H9 (cell line): Measurements from ENCODE around the gene NUFIP2. TPM values are rescaled to one million over a fixed set of nuclear protein-coding genes. Genes with fewer than 3 reads are reported as not detected.
"Not testable (repeated sequence)": the region's sequence is repeated elsewhere in the genome, so short reads cannot be mapped to it uniquely, and the experiment has no call there.

Source experiments
- DNase-seq: peaks from one replicate; pipeline ENCODE4 v3.0.0-alpha.2; 2017
- H2AFZ ChIP-seq: one replicate; pipeline ENCODE4 v1.6.1; 2013; ENCODE audit warnings: mild to moderate bottlenecking, low read length, control low read depth, moderate library complexity
- H2AK5ac ChIP-seq: 2 replicates; pipeline ENCODE4 v1.6.1; 2013; ENCODE audit warnings: low read length, control low read depth, mixed read lengths; ENCODE audit not compliant: insufficient read length
- H2BK120ac ChIP-seq: one replicate; pipeline ENCODE4 v1.6.1; 2013; ENCODE audit warnings: low read depth, mild to moderate bottlenecking, low read length, control low read depth, inconsistent platforms; ENCODE audit not compliant: poor library complexity, severe bottlenecking
- H2BK12ac ChIP-seq: 2 replicates; pipeline ENCODE4 v1.6.1; 2013; ENCODE audit warnings: low read length, control low read depth, mixed read lengths, low read depth; ENCODE audit not compliant: insufficient read length
- H2BK15ac ChIP-seq: 2 replicates; pipeline ENCODE4 v1.6.1; 2013; ENCODE audit warnings: low read depth, low read length, control low read depth
- H2BK20ac ChIP-seq: one replicate; pipeline ENCODE4 v1.6.1; 2013; ENCODE audit warnings: low read depth, mild to moderate bottlenecking, low read length, control low read depth, inconsistent platforms; ENCODE audit not compliant: poor library complexity, severe bottlenecking
- H2BK5ac ChIP-seq: 2 replicates; pipeline ENCODE4 v1.6.1; 2013; ENCODE audit warnings: low read length, control low read depth, mixed read lengths; ENCODE audit not compliant: insufficient read length
- H3K14ac ChIP-seq: 2 replicates; pipeline ENCODE4 v1.6.1; 2013; ENCODE audit warnings: low read length, control low read depth; ENCODE audit not compliant: insufficient read depth
- H3K18ac ChIP-seq: 2 replicates; pipeline ENCODE4 v1.6.1; 2013; ENCODE audit warnings: low read depth, mild to moderate bottlenecking, mixed read lengths, low read length, control low read depth; ENCODE audit not compliant: insufficient read length
- H3K23ac ChIP-seq: 2 replicates; pipeline ENCODE4 v1.6.1; 2013; ENCODE audit warnings: low read length, control low read depth, mixed read lengths, low read depth; ENCODE audit not compliant: insufficient read length
- H3K23me2 ChIP-seq: 2 replicates; pipeline ENCODE4 v1.6.1; 2013; ENCODE audit warnings: low read depth, mild to moderate bottlenecking, mixed read lengths, low read length, control low read depth; ENCODE audit not compliant: insufficient read length, poor library complexity, severe bottlenecking
- H3K27ac ChIP-seq: 2 replicates; pipeline ENCODE4 v1.5.1; 2013; ENCODE audit warnings: low read length, control low read depth, mixed read lengths, low read depth; ENCODE audit not compliant: insufficient read length
- H3K27me3 ChIP-seq: 2 replicates; pipeline ENCODE4 v1.6.1; 2013; ENCODE audit warnings: low read length, control low read depth, inconsistent platforms; ENCODE audit not compliant: insufficient read depth
- H3K4ac ChIP-seq: 2 replicates; pipeline ENCODE4 v1.6.1; 2013; ENCODE audit warnings: low read depth, mild to moderate bottlenecking, control low read depth, inconsistent platforms, low read length, moderate library complexity
- H3K4me1 ChIP-seq: 2 replicates; pipeline ENCODE4 v1.6.1; 2013; ENCODE audit warnings: low read length, control low read depth, inconsistent platforms; ENCODE audit not compliant: insufficient read depth
- H3K4me2 ChIP-seq: 2 replicates; pipeline ENCODE4 v1.6.1; 2013; ENCODE audit warnings: low read length, control low read depth, mixed read lengths; ENCODE audit not compliant: insufficient read length, insufficient read depth
- H3K56ac ChIP-seq: 2 replicates; pipeline ENCODE4 v1.6.1; 2013; ENCODE audit warnings: low read depth, mild to moderate bottlenecking, mixed read lengths, low read length, control low read depth; ENCODE audit not compliant: insufficient read length
- H3K79me1 ChIP-seq: 2 replicates; pipeline ENCODE4 v1.6.1; 2013; ENCODE audit warnings: low read depth, mild to moderate bottlenecking, moderate library complexity, low read length, control low read depth, inconsistent platforms; ENCODE audit not compliant: insufficient read depth, poor library complexity, severe bottlenecking
- H3K79me2 ChIP-seq: 2 replicates; pipeline ENCODE4 v1.6.1; 2013; ENCODE audit warnings: low read length, control low read depth, inconsistent platforms; ENCODE audit not compliant: insufficient read depth
- H3K9ac ChIP-seq: 2 replicates; pipeline ENCODE4 v1.6.1; 2013; ENCODE audit warnings: low read length, control low read depth, mixed read lengths; ENCODE audit not compliant: insufficient read length; ENCODE audit errors: extremely low read depth
- H3K9me3 ChIP-seq: one replicate; pipeline ENCODE4 v1.6.1; 2013; ENCODE audit warnings: low read depth, low read length, inconsistent platforms; ENCODE audit not compliant: control insufficient read depth
- H3T11ph ChIP-seq: one replicate; pipeline ENCODE4 v1.6.1; 2013; ENCODE audit warnings: mild to moderate bottlenecking, low read length, control low read depth, inconsistent platforms
- H4K20me1 ChIP-seq: one replicate; pipeline ENCODE4 v1.6.1; 2013; ENCODE audit not compliant: control insufficient read depth, insufficient read length, insufficient read depth
- H4K5ac ChIP-seq: 2 replicates; pipeline ENCODE4 v1.6.1; 2013; ENCODE audit warnings: low read depth, mild to moderate bottlenecking, mixed read lengths, low read length, control low read depth; ENCODE audit not compliant: insufficient read length
- H4K8ac ChIP-seq: replicated peaks from 2 replicates; pipeline ENCODE4 v1.6.1; 2013; ENCODE audit warnings: low read length, control low read depth, mixed read lengths, low read depth; ENCODE audit not compliant: insufficient read length
- H4K91ac ChIP-seq: 2 replicates; pipeline ENCODE4 v1.6.1; 2013; ENCODE audit warnings: low read depth, mild to moderate bottlenecking, moderate library complexity, mixed read lengths, low read length, control low read depth; ENCODE audit not compliant: insufficient read length
- H3K27ac Mint-ChIP-seq, 3 experiments: 2 replicates in 2 of 3; 3 replicates in 1 of 3; pipeline ENCODE4 v1.8.0; 2020 to 2021; ENCODE audit warnings: mixed read lengths in 3 of 3, mild to moderate bottlenecking in 1 of 3, moderate library complexity in 1 of 3
- H3K27me3 Mint-ChIP-seq: 2 replicates; pipeline ENCODE4 v1.8.0; 2021; ENCODE audit warnings: low read depth, mild to moderate bottlenecking, moderate library complexity, mixed read lengths
- H3K36me3 Mint-ChIP-seq, 3 experiments: 2 replicates in 2 of 3; 3 replicates in 1 of 3; pipeline ENCODE4 v1.8.0; 2020 to 2021; ENCODE audit warnings: low read depth in 3 of 3, mixed read lengths in 3 of 3; ENCODE audit not compliant: insufficient read depth in 1 of 3
- H3K4me1 Mint-ChIP-seq, 2 experiments: 2 replicates each; pipeline ENCODE4 v1.8.0; 2020; ENCODE audit warnings: mixed read lengths in 2 of 2
- H3K4me3 Mint-ChIP-seq, 2 experiments: 2 replicates in 1 of 2; 3 replicates in 1 of 2; pipeline ENCODE4 v1.8.0; 2020 to 2021; ENCODE audit warnings: mild to moderate bottlenecking in 2 of 2, mixed read lengths in 2 of 2, moderate library complexity in 1 of 2
- H3K9me3 Mint-ChIP-seq, 2 experiments: 2 replicates in 1 of 2; 3 replicates in 1 of 2; pipeline ENCODE4 v1.8.0; 2020; ENCODE audit warnings: mild to moderate bottlenecking in 2 of 2, mixed read lengths in 2 of 2, moderate library complexity in 1 of 2
- WGBS: extraction: QIAGEN DNeasy Blood & Tissue Kit; methylation state at CpG from one replicate; pipeline ENCODE4 v1.1.7; 2013; ENCODE audit warnings: missing lambda C conversion rate, low lambda C conversion rate, mixed read lengths; ENCODE audit not compliant: insufficient read length; ENCODE audit errors: extremely low coverage; 5-methylcytosine and 5-hydroxymethylcytosine counted together
- total RNA-seq: library from RNA; stranded (reverse); gene quantifications from 2 replicates; pipeline ENCODE4 v1.2.1, GENCODE V29; 2021
- TF ChIP-seq, protein P1 (sequence below): fragments of 200-600 bp; sonication (generic); conservative IDR thresholded peaks from 3 replicates; pipeline ENCODE4 v1.8.0; 2021; ENCODE audit warnings: antibody characterized with exemption, mild to moderate bottlenecking

NUFIP2 gene
- total RNA-seq, 1 experiment from 2014 or later = 97.9 TPM

DNA sequence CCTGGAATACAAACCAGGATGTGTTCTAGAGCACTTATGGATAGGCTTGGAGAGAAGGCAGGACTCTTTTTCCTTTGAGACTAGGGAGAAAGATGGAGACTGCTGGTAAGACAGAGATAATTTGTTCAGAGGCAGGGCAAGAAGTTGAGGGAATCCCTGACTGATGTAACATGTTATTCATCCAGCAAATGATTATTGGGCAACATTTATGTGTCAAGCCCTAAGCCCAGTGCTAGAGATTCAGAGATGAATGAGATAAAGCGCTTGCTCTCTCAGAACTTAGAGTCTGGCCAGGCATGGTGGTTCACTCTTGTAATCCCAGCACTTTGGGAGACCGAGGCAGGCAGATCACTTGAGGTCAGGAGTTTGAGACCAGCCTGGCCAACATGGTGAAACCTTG lies 47.8 kb upstream of the NUFIP2 start:
- Histone ChIP-seq H2AK5ac (no peak overlapping the region), H3K14ac (no peak overlapping the region), H4K8ac (no peak overlapping the region), H3K79me2 (no peaks in the 10 kb centered on the region), H2BK120ac (no peak overlapping the region), H3K23ac (no peak overlapping the region), H2BK20ac (no peak overlapping the region), H3T11ph (no peak overlapping the region), H3K9ac (no peak overlapping the region), H3K4me2 (no peak overlapping the region), H2BK15ac (no peak overlapping the region), H4K5ac (no peak overlapping the region), H3K18ac (no peak overlapping the region), H3K56ac (no peak overlapping the region), H2BK12ac (no peak overlapping the region), H3K4ac (no peak overlapping the region), H2AFZ (no peak overlapping the region), H3K9me3 (no peaks in the 10 kb centered on the region), H3K79me1 (no peaks in the 10 kb centered on the region), H3K27me3 (no peaks in the 10 kb centered on the region), H3K4me1 (no peaks in the 10 kb centered on the region), H4K91ac (no peak overlapping the region), H3K27ac (no peak overlapping the region), H4K20me1 (no peaks in the 10 kb centered on the region), H3K23me2 (no peaks in the 10 kb centered on the region), H2BK5ac (no peak overlapping the region)
- no peaks in the 10 kb centered on the region for H3K9me3 Mint-ChIP-seq
- no peaks in the 10 kb centered on the region; the same call in 1 of the 2 replicates for H3K27me3 Mint-ChIP-seq
- TF ChIP-seq, protein P1, sequence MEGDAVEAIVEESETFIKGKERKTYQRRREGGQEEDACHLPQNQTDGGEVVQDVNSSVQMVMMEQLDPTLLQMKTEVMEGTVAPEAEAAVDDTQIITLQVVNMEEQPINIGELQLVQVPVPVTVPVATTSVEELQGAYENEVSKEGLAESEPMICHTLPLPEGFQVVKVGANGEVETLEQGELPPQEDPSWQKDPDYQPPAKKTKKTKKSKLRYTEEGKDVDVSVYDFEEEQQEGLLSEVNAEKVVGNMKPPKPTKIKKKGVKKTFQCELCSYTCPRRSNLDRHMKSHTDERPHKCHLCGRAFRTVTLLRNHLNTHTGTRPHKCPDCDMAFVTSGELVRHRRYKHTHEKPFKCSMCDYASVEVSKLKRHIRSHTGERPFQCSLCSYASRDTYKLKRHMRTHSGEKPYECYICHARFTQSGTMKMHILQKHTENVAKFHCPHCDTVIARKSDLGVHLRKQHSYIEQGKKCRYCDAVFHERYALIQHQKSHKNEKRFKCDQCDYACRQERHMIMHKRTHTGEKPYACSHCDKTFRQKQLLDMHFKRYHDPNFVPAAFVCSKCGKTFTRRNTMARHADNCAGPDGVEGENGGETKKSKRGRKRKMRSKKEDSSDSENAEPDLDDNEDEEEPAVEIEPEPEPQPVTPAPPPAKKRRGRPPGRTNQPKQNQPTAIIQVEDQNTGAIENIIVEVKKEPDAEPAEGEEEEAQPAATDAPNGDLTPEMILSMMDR = no peak
- DNase-seq = no peak
- H3K36me3 Mint-ChIP-seq = no peaks in the 10 kb centered on the region
- H3K4me1 Mint-ChIP-seq = no peaks in the 10 kb centered on the region
- no CpG with 5 or more reads among the region's 2 CpGs for WGBS
- no peak overlapping the region for H3K27ac Mint-ChIP-seq
- H3K4me3 Mint-ChIP-seq = no peak overlapping the region

DNA sequence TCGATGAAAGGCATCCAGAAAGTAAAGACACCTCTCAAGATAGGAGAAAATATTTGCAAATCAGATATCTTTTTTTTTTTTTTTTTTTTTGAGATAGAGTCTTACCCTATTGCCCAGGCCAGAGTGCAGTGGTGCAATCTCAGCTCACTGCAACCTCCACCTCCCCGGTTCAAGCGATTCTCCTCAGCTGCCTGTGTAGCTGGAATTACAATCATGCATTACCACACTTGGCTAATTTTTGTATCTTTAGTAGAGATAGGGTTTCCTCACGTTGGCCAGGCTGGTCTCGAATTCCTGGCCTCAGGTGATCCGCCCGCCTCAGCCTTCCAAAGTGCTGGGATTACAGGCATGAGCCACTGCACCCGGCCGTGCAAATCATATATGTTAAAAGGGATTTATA lies 45.1 kb upstream of the NUFIP2 start:
- H3K27ac ChIP-seq, H3K4me2 ChIP-seq: not testable (repeated sequence)

More for the DNA sequence above, 45.1 kb upstream of the NUFIP2 start:
- not testable (repeated sequence) for H3K56ac ChIP-seq, H3K27me3 ChIP-seq, H3K9me3 ChIP-seq, H2BK12ac ChIP-seq, H3K4ac ChIP-seq, H4K91ac ChIP-seq, H4K8ac ChIP-seq, H3K79me1 ChIP-seq, H3K36me3 Mint-ChIP-seq, H3K4me1 Mint-ChIP-seq, H2AK5ac ChIP-seq, H3K79me2 ChIP-seq, H2BK20ac ChIP-seq, H2AFZ ChIP-seq, H3K9ac ChIP-seq, H3K23ac ChIP-seq, H2BK120ac ChIP-seq, DNase-seq, H3K9me3 Mint-ChIP-seq, H3K27me3 Mint-ChIP-seq, H3K27ac Mint-ChIP-seq, H3K23me2 ChIP-seq, H3K18ac ChIP-seq, H3T11ph ChIP-seq, H4K5ac ChIP-seq, H3K4me1 ChIP-seq, H3K14ac ChIP-seq, H2BK15ac ChIP-seq, H3K4me3 Mint-ChIP-seq, H2BK5ac ChIP-seq, H4K20me1 ChIP-seq
- WGBS = no CpG with 5 or more reads among the region's 9 CpGs
